ENCODE measurements around the gene ABHD17B.

ABHD17B gene

DNA sequence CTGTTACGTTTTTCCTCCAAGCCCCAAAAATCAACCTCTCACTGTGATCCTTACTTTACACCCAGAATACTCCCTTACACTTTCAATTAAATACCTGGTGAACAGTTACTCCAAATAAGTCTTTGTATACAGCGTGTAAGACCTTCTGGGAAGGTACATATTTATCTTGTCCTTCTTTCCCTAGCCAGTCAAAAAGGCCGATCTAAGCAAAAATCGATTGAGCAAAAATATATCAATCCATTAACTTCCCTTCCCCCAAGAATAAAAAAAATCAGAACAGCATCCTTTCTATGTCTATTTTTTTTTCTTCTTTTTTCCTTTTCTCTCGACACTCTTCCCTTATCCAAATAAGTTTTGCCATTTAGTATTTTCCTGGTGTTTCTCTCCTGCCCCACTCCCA, 71.3 kb downstream of the ABHD17B start:
- DNase-seq = no peak

DNA sequence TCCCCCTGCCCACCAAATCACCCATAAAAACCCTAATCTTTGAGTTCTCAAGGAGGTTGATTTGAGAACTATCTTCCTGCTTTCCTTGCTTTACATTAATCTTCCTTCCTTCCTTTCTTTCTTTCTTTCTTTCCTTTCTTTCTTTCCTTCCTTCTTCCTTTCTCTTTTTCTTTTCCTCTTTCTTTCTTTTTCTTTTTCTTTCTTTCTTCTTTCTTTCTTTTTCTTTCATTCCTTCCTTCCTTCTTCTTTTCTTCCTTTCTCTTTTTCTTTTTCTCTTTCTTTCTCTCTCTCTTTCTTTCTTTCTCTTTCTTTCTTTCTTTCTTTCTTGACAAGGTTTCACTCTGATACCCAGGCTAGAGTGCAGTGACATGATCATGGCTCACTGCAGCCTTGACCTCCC, 75.4 kb downstream of the ABHD17B start:
- no peak for TF ChIP-seq GATA1 (IDR thresholded peaks at IDR 0.05; ENCODE audit: low read depth, low read length)
- no peak for TF ChIP-seq POLR2A (IDR thresholded peaks at IDR 0.05; ENCODE audit: low read length)
- DNase-seq = no peak

More for the DNA sequence above, 71.3 kb downstream of the ABHD17B start:
- TF ChIP-seq POLR2A (IDR thresholded peaks at IDR 0.05; ENCODE audit: low read length) (no peak), GATA1 (IDR thresholded peaks at IDR 0.05; ENCODE audit: low read depth, low read length) (no peak)

GRCh38 chr9:71830929-71831328, 80.1 kb downstream of the ABHD17B start:
- no peak for DNase-seq
- no peak for TF ChIP-seq GATA1 (IDR thresholded peaks at IDR 0.05; ENCODE audit: low read depth, low read length)
- no peak for TF ChIP-seq POLR2A (IDR thresholded peaks at IDR 0.05; ENCODE audit: low read length)

DNA sequence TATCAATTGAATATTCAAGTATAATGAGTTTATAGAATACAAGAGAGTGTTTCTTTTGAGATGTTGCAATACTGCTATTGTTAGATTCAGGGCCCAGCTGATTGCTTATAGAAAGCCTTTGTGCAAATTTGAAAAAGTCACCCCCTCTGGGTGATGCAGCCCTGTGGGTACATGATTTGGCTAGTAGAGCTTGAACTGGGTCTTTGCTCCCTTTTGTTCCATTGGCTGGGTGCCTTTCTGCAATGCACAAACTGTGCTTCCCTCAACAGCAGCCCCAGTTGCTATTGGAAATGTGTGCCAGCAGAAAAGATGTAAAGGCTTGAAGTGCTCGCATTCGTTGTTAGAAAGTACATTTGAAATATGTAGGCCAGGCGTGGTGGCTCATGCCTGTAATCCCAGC, 80.8 kb downstream of the ABHD17B start:
- TF ChIP-seq POLR2A (IDR thresholded peaks at IDR 0.05; ENCODE audit: low read length) (no peak), GATA1 (IDR thresholded peaks at IDR 0.05; ENCODE audit: low read depth, low read length) (no peak)
- DNase-seq = no peak

DNA sequence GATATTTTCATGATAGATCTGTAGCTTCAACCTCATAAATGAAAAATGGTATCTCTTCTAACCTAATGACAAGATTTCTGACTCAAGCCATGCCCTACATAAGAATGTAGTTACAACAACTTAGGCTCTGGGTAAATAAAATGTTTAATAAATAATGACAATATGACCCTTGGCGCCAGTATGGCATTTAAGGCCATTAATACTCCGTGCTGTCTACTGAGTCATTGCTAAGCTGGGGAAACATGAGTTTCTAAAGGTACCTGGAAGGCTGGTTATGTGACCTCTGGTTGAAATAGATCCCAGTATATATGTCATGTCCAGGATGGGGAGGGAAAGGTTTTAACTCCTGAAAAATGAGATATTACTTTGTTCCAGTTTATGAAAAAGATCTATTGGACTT, 84.7 kb downstream of the ABHD17B start:
- no peak for TF ChIP-seq POLR2A (IDR thresholded peaks at IDR 0.05; ENCODE audit: low read length)
- TF ChIP-seq GATA1 (IDR thresholded peaks at IDR 0.05; ENCODE audit: low read depth, low read length) = no peak
- no peak for DNase-seq

DNA sequence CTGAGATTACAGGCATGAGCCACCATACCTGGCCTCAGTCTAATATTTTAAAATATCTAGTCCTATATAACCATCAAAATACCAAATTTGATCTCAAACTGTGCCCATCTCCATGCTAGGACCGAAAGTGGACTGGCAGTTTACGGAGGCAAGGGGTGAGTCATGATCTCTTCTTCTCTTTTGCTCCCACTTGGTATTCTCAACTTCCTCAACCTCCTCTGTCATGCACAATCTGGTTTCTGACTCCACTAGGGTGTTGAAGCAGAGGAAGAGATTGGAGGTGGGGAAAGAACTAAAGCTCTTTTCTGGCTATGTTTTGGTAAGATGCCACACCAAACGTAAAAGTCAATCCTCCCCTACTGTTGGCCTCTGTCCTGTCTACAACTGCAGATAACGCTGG, 86.7 kb downstream of the ABHD17B start:
- no peak for TF ChIP-seq POLR2A (IDR thresholded peaks at IDR 0.05; ENCODE audit: low read length)
- no peak for TF ChIP-seq GATA1 (IDR thresholded peaks at IDR 0.05; ENCODE audit: low read depth, low read length)
- DNase-seq = no peak

DNA sequence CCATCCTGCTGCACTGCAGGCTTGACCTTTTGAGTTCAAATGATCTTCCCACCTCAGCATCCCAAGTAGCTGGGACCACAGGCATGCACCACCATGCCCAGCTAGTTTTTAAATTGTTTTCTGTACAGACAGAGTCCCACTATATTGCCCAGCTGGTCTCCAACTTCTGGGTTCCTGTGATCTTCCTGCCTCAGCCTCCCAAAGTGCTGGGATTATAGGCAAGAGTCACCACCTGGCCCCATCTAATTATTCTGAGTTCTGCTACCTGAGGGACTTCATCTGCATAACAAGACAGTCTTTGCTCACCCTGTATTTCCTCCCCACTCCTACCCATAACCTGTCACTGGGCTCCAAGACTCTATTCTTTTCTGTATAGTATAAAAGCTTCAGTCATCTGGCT, 88.1 kb downstream of the ABHD17B start:
- TF ChIP-seq GATA1 (IDR thresholded peaks at IDR 0.05; ENCODE audit: low read depth, low read length) = no peak
- no peak for TF ChIP-seq POLR2A (IDR thresholded peaks at IDR 0.05; ENCODE audit: low read length)

GRCh38 chr9:71822456-71822855, 88.5 kb downstream of the ABHD17B start:
- DNase-seq = no peak
- TF ChIP-seq POLR2A (IDR thresholded peaks at IDR 0.05; ENCODE audit: low read length) (no peak), GATA1 (IDR thresholded peaks at IDR 0.05; ENCODE audit: low read depth, low read length) (no peak)

More for the DNA sequence above, 88.1 kb downstream of the ABHD17B start:
- no peak for DNase-seq

DNA sequence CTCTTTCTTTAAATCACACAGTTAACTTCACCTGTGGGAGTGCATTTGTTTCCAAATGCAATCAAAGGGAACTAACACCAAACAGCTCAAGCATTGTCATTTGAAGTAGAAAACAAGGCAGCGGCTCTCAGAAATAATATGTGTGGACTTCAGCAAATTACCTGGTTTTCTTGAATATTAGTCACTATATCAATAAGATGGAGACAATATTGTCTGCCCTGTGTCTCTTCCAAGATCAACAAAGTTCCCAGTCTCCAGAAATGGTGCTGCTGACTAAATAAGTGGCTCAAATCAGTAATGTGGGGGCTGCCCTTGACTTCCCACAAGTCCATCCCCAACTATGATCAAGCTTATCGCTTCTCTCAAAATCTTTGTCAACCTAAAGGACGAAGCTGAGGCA, 89.6 kb downstream of the ABHD17B start:
- no peak for DNase-seq
- TF ChIP-seq GATA1 (IDR thresholded peaks at IDR 0.05; ENCODE audit: low read depth, low read length) = no peak
- no peak for TF ChIP-seq POLR2A (IDR thresholded peaks at IDR 0.05; ENCODE audit: low read length)

GRCh38 chr9:71820403-71820921, 90.5 kb downstream of the ABHD17B start:
- DNase-seq = no peak
- TF ChIP-seq POLR2A (IDR thresholded peaks at IDR 0.05; ENCODE audit: low read length) (no peak), GATA1 (IDR thresholded peaks at IDR 0.05; ENCODE audit: low read depth, low read length) (no peak)

- TF ChIP-seq GATA1 (IDR thresholded peaks at IDR 0.05; ENCODE audit: low read depth, low read length) (no peak), POLR2A (IDR thresholded peaks at IDR 0.05; ENCODE audit: low read length) (no peak)
- peak; percentile 30 to 66 for DNase-seq
These were observed 91.8 kb downstream of the ABHD17B start for GRCh38 chr9:71819115-71819739.

- TF ChIP-seq GATA1 (IDR thresholded peaks at IDR 0.05; ENCODE audit: low read depth, low read length) = no peak
- TF ChIP-seq POLR2A (IDR thresholded peaks at IDR 0.05; ENCODE audit: low read length) = no peak
- DNase-seq = no peak
These were observed 94.0 kb downstream of the ABHD17B start for GRCh38 chr9:71816916-71817451.
